SK-N-SH (cell line): ENCODE measurements around the gene KLHL17. TPM values are rescaled to one million over a fixed set of nuclear protein-coding genes. Genes with fewer than 3 reads are reported as not detected.

Source experiments
- CTCF ChIA-PET: fragments of 300-600, 350-600 bp; formaldehyde crosslinking; extraction: SDS; loops from one replicate; lab custom pipeline; 2021; lab: Yijun Ruan, JAX
- POLR2A ChIA-PET: fragments of 350-600 bp; sonication (Branson Sonifier 250); formaldehyde crosslinking; extraction: SDS; loops from one replicate; lab custom pipeline; 2020; ENCODE audit warnings: antibody characterized with exemption, inconsistent platforms; lab: Yijun Ruan, JAX
- DNase-seq: peaks from one replicate; pipeline ENCODE4 v3.0.0; 2012
- H2AFZ ChIP-seq: fragments of 200-600 bp; sonication (generic); 2 replicates; pipeline ENCODE4 v1.8.1; 2016; ENCODE audit warnings: antibody characterized with exemption, mild to moderate bottlenecking, low read depth
- H3F3A ChIP-seq: fragments of 200-600 bp; sonication (generic); replicated peaks from 2 replicates; pipeline ENCODE3; 2016; ENCODE audit warnings: antibody characterized with exemption, mild to moderate bottlenecking; ENCODE audit not compliant: insufficient read depth
- H3K27ac ChIP-seq, 2 experiments: fragments of 200-500 bp in 1 of 2; fragments of 200-600 bp in 1 of 2; sonication (Bioruptor generic) in 1 of 2; sonication (generic), shearing (Covaris generic) in 1 of 2; 2 replicates each; pipeline versions ENCODE4 v1.5.1 to v1.6.1; 2014 to 2016; ENCODE audit warnings: low read depth in 2 of 2, inconsistent platforms in 1 of 2, low read length in 1 of 2, mild to moderate bottlenecking in 1 of 2, mixed read lengths in 1 of 2
- H3K27me3 ChIP-seq: fragments of 200-600 bp; sonication (generic), shearing (Covaris generic); 2 replicates; pipeline ENCODE4 v1.6.1; 2016; ENCODE audit warnings: mixed run types; ENCODE audit not compliant: insufficient read depth
- H3K36me3 ChIP-seq, 2 experiments: fragments of 200-500 bp in 1 of 2; fragments of 200-600 bp in 1 of 2; sonication (Bioruptor generic) in 1 of 2; sonication (generic) in 1 of 2; replicated peaks in 1 of 2; 2 replicates each; pipeline versions ENCODE3 to v1.5.1; 2014 to 2016; ENCODE audit warnings: low read length in 1 of 2, mild to moderate bottlenecking in 1 of 2; ENCODE audit not compliant: insufficient read depth in 2 of 2, control insufficient read depth in 1 of 2
- H3K4me1 ChIP-seq, 2 experiments: fragments of 200-500 bp in 1 of 2; fragments of 200-600 bp in 1 of 2; sonication (Bioruptor generic) in 1 of 2; sonication (generic), shearing (Covaris generic) in 1 of 2; 2 replicates each; pipeline versions ENCODE4 v1.5.1 to v1.6.1; 2014 to 2016; ENCODE audit warnings: low read depth in 1 of 2, low read length in 1 of 2, mixed run types in 1 of 2; ENCODE audit not compliant: insufficient read depth in 2 of 2, control insufficient read depth in 1 of 2
- H3K4me2 ChIP-seq: fragments of 200-600 bp; sonication (generic), shearing (Covaris generic); 2 replicates; pipeline ENCODE4 v1.6.1; 2017; ENCODE audit warnings: mixed run types
- H3K4me3 ChIP-seq, 2 experiments: fragments of 200-500 bp in 1 of 2; fragments of 200-600 bp in 1 of 2; sonication (Bioruptor generic) in 1 of 2; sonication (generic), shearing (Covaris generic) in 1 of 2; 2 replicates each; pipeline versions ENCODE4 v1.5.1 to v1.8.1; 2014 to 2016; ENCODE audit warnings: low read depth in 2 of 2, inconsistent platforms in 1 of 2, low read length in 1 of 2, mild to moderate bottlenecking in 1 of 2, mixed read lengths in 1 of 2, moderate library complexity in 1 of 2
- H3K79me2 ChIP-seq: fragments of 200-600 bp; sonication (generic); 2 replicates; pipeline ENCODE4 v1.8.1; 2017; ENCODE audit warnings: mild to moderate bottlenecking; ENCODE audit not compliant: insufficient read depth
- H3K9ac ChIP-seq: fragments of 200-600 bp; sonication (generic); 2 replicates; pipeline ENCODE4 v1.6.1; 2017; ENCODE audit warnings: mixed run types
- H3K9me2 ChIP-seq: fragments of 200-600 bp; sonication (generic); 2 replicates; pipeline ENCODE4 v1.6.1; 2017; ENCODE audit warnings: mixed run types
- H3K9me3 ChIP-seq: fragments of 200-600 bp; sonication (generic); 2 replicates; pipeline ENCODE4 v1.6.1; 2017; ENCODE audit warnings: mixed run types, mild to moderate bottlenecking, moderate library complexity
- H4K20me1 ChIP-seq: fragments of 200-600 bp; sonication (generic); 2 replicates; pipeline ENCODE4 v1.6.1; 2017; ENCODE audit warnings: mild to moderate bottlenecking, mixed run types; ENCODE audit not compliant: insufficient read depth
- ELF1 ChIP-seq: IDR thresholded peaks from 2 replicates; pipeline ENCODE4 v1.4.0; 2012
- EP300 ChIP-seq, 2 experiments: IDR thresholded peaks; 2 replicates each; pipeline versions ENCODE4 v1.4.0 to v1.6.1; 2012; ENCODE audit warnings: borderline replicate concordance in 1 of 2, low read depth in 1 of 2, low read length in 1 of 2
- GATA2 ChIP-seq: sonication (generic); formaldehyde crosslinking; IDR thresholded peaks from 2 replicates; pipeline ENCODE4 v1.5.0; 2020; ENCODE audit warnings: mild to moderate bottlenecking, missing genetic modification reagents
- NRF1 ChIP-seq: IDR thresholded peaks from 2 replicates; pipeline ENCODE4 v1.6.1; 2012; ENCODE audit warnings: low read depth, mild to moderate bottlenecking, low read length
- RCOR1 ChIP-seq: fragments of 150-350 bp; IDR thresholded peaks from 2 replicates; pipeline ENCODE4 v1.6.1; 2017; ENCODE audit warnings: antibody characterized with exemption, low read length
- REST ChIP-seq: IDR thresholded peaks from 2 replicates; pipeline ENCODE4 v1.6.1; 2012; ENCODE audit warnings: mild to moderate bottlenecking, low read depth, low read length, moderate library complexity
- RXRA ChIP-seq: IDR thresholded peaks from 2 replicates; pipeline ENCODE4 v1.4.0; 2012; ENCODE audit warnings: low read depth, mild to moderate bottlenecking, borderline replicate concordance
- SIN3A ChIP-seq: IDR thresholded peaks from 2 replicates; pipeline ENCODE4 v1.6.1; 2012; ENCODE audit warnings: low read depth, mild to moderate bottlenecking, low read length, moderate library complexity, borderline replicate concordance
- SMC3 ChIP-seq: IDR thresholded peaks from 2 replicates; pipeline ENCODE4 v1.6.1; 2012; ENCODE audit warnings: low read depth, low read length, improper control_type of control experiment
- USF2 ChIP-seq: fragments of 150-350 bp; IDR thresholded peaks from 2 replicates; pipeline ENCODE4 v1.6.1; 2017; ENCODE audit warnings: antibody characterized with exemption, low read length, low read depth, borderline replicate concordance
- WGBS: methylation state at CpG from one replicate; pipeline ENCODE4 v1.1.6; 2017; ENCODE audit warnings: low lambda C conversion rate; 5-methylcytosine and 5-hydroxymethylcytosine counted together
- polyA plus RNA-seq, 3 experiments: library from polyadenylated mRNA; depleted of rRNA; stranded (reverse); fragments of >200 nt; gene quantifications; 2 replicates each; pipeline ENCODE4 v1.2.3, GENCODE V29; 2012
- TF ChIP-seq, protein P1 (sequence below): IDR thresholded peaks from 2 replicates; pipeline ENCODE4; 2012

Gene KLHL17
- polyA plus RNA-seq, 1 of the 3 experiments (the other 2 are of a cell fraction): 27.3 TPM

DNA sequence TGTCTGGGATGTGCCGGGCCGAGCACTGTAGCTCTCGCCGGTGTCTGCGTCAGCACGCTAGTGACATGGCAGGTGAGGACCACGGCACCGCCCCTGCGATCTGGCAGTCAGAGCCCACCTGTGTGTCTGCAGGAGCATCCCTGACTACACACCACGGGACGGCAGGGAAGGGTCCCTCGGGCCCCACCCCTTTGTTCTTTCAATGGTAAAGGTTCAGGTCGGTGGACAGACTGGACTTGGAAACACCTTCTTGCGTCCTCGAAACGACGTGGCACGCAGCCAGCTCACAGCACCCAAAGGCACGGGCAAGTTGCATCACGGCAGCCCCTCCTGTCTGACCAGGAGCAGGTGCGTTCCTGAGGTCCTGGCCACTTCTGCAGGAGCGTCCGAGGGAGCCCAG lies 40.4 kb upstream of the KLHL17 start:
- no peak for DNase-seq
- no peaks in the 10 kb centered on the region for H3K9me2 ChIP-seq
- H3F3A ChIP-seq: no peaks in the 10 kb centered on the region
- H3K4me2 ChIP-seq: no peak overlapping the region
- no peaks in the 10 kb centered on the region for H4K20me1 ChIP-seq
- H3K27me3 ChIP-seq: no peaks in the 10 kb centered on the region
- TF ChIP-seq USF2 (no peak), NRF1 (no peak), SIN3A (no peak), RCOR1 (no peak), GATA2 (CRISPR knock-in tag) (no peak), REST (no peak), ELF1 (no peak), SMC3 (no peak), EP300 (IDR thresholded peaks at IDR 0.05; ENCODE audit: borderline replicate concordance in 1 of 2, low read depth in 1 of 2, low read length in 1 of 2) (no peak), RXRA (no peak)
- TF ChIP-seq, protein P1, sequence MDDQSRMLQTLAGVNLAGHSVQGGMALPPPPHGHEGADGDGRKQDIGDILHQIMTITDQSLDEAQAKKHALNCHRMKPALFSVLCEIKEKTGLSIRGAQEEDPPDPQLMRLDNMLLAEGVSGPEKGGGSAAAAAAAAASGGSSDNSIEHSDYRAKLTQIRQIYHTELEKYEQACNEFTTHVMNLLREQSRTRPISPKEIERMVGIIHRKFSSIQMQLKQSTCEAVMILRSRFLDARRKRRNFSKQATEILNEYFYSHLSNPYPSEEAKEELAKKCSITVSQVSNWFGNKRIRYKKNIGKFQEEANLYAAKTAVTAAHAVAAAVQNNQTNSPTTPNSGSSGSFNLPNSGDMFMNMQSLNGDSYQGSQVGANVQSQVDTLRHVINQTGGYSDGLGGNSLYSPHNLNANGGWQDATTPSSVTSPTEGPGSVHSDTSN: no peak
- CTCF ChIA-PET: interaction anchor here (0.6 to 5.2 kb wide), 7 partner anchors 8 to 142 kb away, joined by 3 to 61 read pairs (median 5); no protein-coding TSS in a partner anchor
- no peak overlapping the region for H3K9ac ChIP-seq
- peaks cover 4% of the 10 kb centered on the region; the same call in 1 of the 2 replicates for H3K79me2 ChIP-seq
- no peaks in the 10 kb centered on the region for H3K9me3 ChIP-seq
- POLR2A ChIA-PET: interaction anchor here (0.6 to 2.6 kb wide), 2 partner anchors 15 to 82 kb away, joined by 3 to 7 read pairs; no protein-coding TSS in a partner anchor
- peaks cover 8 to 79% of the 10 kb centered on the region in 2 experiments; a peak in 2 of 4 replicates for H3K4me1 ChIP-seq
- no peak overlapping the region for H3K4me3 ChIP-seq
- WGBS: 96% methylated on average over 16 of the region's 23 CpGs
- no peak overlapping the region for H2AFZ ChIP-seq
- H3K27ac ChIP-seq: no peak overlapping the region; a peak in 1 of 4 replicates
- H3K36me3 ChIP-seq: no peaks in the 10 kb centered on the region
